K562 (cell line): ENCODE data around the gene SEC14L1. TPM values are rescaled to one million over a fixed set of nuclear protein-coding genes. Genes with fewer than 3 reads are reported as not detected.
"Not testable (repeated sequence)": the region's sequence is repeated elsewhere in the genome, so short reads cannot be mapped to it uniquely, and the experiment has no call there.

Experiments
- ATAC-seq: fragments of 200-7000 bp; cut with Tn5 transposase; 3 replicates; pipeline ENCODE4 v1.9.1; 2020; ENCODE audit warnings: moderate library complexity
- BruUV-seq: library from RNA; stranded (reverse); fragments of 400-500 nt; replicated peaks from 2 replicates; lab custom pipeline; 2021; lab: Mats Ljungman, UMichigan
- CTCF ChIA-PET: fragments of 300-600 bp; formaldehyde crosslinking; extraction: SDS; loops from one replicate; lab custom pipeline; 2021; ENCODE audit warnings: low intra/inter-chr PET ratio; lab: Yijun Ruan, JAX
- POLR2A ChIA-PET: fragments of 300-600, 350-650 bp; sonication (Branson Sonifier 250); formaldehyde crosslinking; extraction: SDS; loops from one replicate; lab custom pipeline; 2021; ENCODE audit warnings: antibody characterized with exemption, inconsistent platforms; lab: Yijun Ruan, JAX
- DNase-seq, 4 experiments: peaks; one replicate each; pipeline versions ENCODE4 v3.0.0 to v3.0.0-alpha.2; 2011 to 2018; ENCODE audit warnings: low spot score in 3 of 4, mixed read lengths in 3 of 4; ENCODE audit errors: extremely low read depth in 1 of 4
- FAIRE-seq: peaks from 2 replicates; lab custom pipeline; 2011; peaks lifted over from hg19 to GRCh38; lab: Jason Lieb, UNC
- H2AFZ ChIP-seq: 2 replicates; pipeline ENCODE4 v1.6.0; 2011; ENCODE audit warnings: low read depth, low read length, control low read depth, inconsistent platforms
- H3K27ac ChIP-seq: fragments of 200-600 bp; 3 replicates; pipeline ENCODE4 v1.8.0; 2011; ENCODE audit warnings: low read depth, mild to moderate bottlenecking, control low read depth, inconsistent platforms, low read length, moderate library complexity, mixed read lengths; ENCODE audit errors: extremely low read depth
- H3K27me3 ChIP-seq, 2 experiments: fragments of 300-600 bp in 1 of 2; 2 replicates in 1 of 2; 3 replicates in 1 of 2; pipeline versions ENCODE4 v1.6.0 to v1.8.0; 2011; ENCODE audit warnings: inconsistent platforms in 2 of 2, low read length in 2 of 2, mild to moderate bottlenecking in 1 of 2, mixed read lengths in 1 of 2, moderate library complexity in 1 of 2; ENCODE audit not compliant: control insufficient read depth in 2 of 2, insufficient read depth in 2 of 2
- H3K36me3 ChIP-seq: fragments of 300-600 bp; 3 replicates; pipeline ENCODE4 v1.8.0; 2011; ENCODE audit warnings: mild to moderate bottlenecking, low read length, inconsistent platforms; ENCODE audit not compliant: control insufficient read depth, insufficient read depth
- H3K4me1 ChIP-seq, 2 experiments: fragments of 200-600 bp in 1 of 2; replicated peaks in 1 of 2; 2 replicates in 1 of 2; 3 replicates in 1 of 2; pipeline versions ENCODE4 v1.5.1 to v1.8.0; 2011; ENCODE audit warnings: inconsistent platforms in 2 of 2, low read length in 2 of 2, mild to moderate bottlenecking in 1 of 2, mixed read lengths in 1 of 2, moderate library complexity in 1 of 2; ENCODE audit not compliant: control insufficient read depth in 2 of 2, insufficient read depth in 2 of 2
- H3K4me2 ChIP-seq: 2 replicates; pipeline ENCODE4 v1.6.1; 2011; ENCODE audit warnings: low read length, control low read depth, inconsistent platforms, mixed read lengths; ENCODE audit not compliant: insufficient read depth
- H3K4me3 ChIP-seq: fragments of 200-600 bp; sonication (generic), shearing (Covaris generic); 2 replicates; pipeline ENCODE4 v1.5.1; 2016; ENCODE audit warnings: control low read depth, inconsistent platforms
- H3K79me2 ChIP-seq: fragments of 200-600 bp; 3 replicates; pipeline ENCODE4 v1.8.0; 2011; ENCODE audit warnings: low read length, inconsistent platforms; ENCODE audit not compliant: control insufficient read depth, insufficient read depth
- H3K9ac ChIP-seq, 2 experiments: 2 replicates each; pipeline versions ENCODE4 v1.6.0 to v1.6.1; 2011; ENCODE audit warnings: low read depth in 2 of 2, low read length in 2 of 2, control low read depth in 1 of 2, inconsistent platforms in 1 of 2, mild to moderate bottlenecking in 1 of 2, mixed read lengths in 1 of 2; ENCODE audit not compliant: insufficient read depth in 1 of 2
- H3K9me1 ChIP-seq: one replicate; pipeline ENCODE4 v1.6.0; 2011; ENCODE audit warnings: inconsistent platforms, mild to moderate bottlenecking, low read length, moderate library complexity; ENCODE audit not compliant: control insufficient read depth, insufficient read depth
- H3K9me3 ChIP-seq: replicated peaks from 2 replicates; pipeline ENCODE4 v1.5.1; 2011; ENCODE audit warnings: low read depth, low read length, inconsistent platforms; ENCODE audit not compliant: control insufficient read depth, insufficient read depth
- H4K20me1 ChIP-seq: replicated peaks from 2 replicates; pipeline ENCODE4 v1.6.1; 2011; ENCODE audit warnings: low read length, inconsistent platforms, mixed read lengths; ENCODE audit not compliant: control insufficient read depth, insufficient read depth
- HMBOX1 ChIP-seq: sonication (generic); IDR thresholded peaks from 2 replicates; pipeline ENCODE4 v1.6.1; 2016
- SP1 ChIP-seq: sonication (generic); formaldehyde crosslinking; IDR thresholded peaks from 2 replicates; pipeline ENCODE4 v1.8.1; 2022; ENCODE audit warnings: mild to moderate bottlenecking, missing genetic modification reagents
- ZNF146 ChIP-seq: IDR thresholded peaks from one replicate; pipeline ENCODE4 v1.6.1; 2018; ENCODE audit warnings: missing compliant biosample characterization; ENCODE audit not compliant: unreplicated experiment
- WGBS: fragments of 100-300 bp; shearing (Covaris generic); methylation state at CpG from one replicate; pipeline ENCODE4 v1.1.6; 2016; ENCODE audit warnings: low coverage, mixed read lengths; ENCODE audit not compliant: insufficient coverage; ENCODE audit errors: missing lambda C conversion rate; 5-methylcytosine and 5-hydroxymethylcytosine counted together
- in situ Hi-C: fragments of 300-500 bp; cut with MboI; formaldehyde crosslinking; loops from 4 replicates; pipeline ENCODE4 v1.15.0; 2018; ENCODE audit warnings: inconsistent platforms, mixed read lengths
- intact Hi-C: fragments of 100-400 bp; cut with micrococcal nuclease; formaldehyde crosslinking; loops from 2 replicates; pipeline ENCODE4 v1.14.2; 2022
- polyA plus RNA-seq, 8 experiments: library from polyadenylated mRNA; depleted of rRNA in 4 of 8; stranded (reverse) in 5 of 8; unstranded in 3 of 8; fragments of >200 nt; fragmentation: Nextera tagmentation in 2 of 8; fragmentation: Illumina TruSeq in 1 of 8; extraction: Ambion mirVana in 2 of 8; extraction: Trizol in 1 of 8; gene quantifications; 2 replicates each; pipeline versions ENCODE4 v1.2.1 to v1.2.3, GENCODE V29; 2011 to 2014; ENCODE audit warnings: inconsistent platforms in 1 of 8, missing spikeins in 1 of 8
- total RNA-seq, 7 experiments: library from RNA; depleted of rRNA in 6 of 7; stranded (reverse); fragments of >200 nt in 6 of 7; fragmentation: Illumina TruSeq in 2 of 7; extraction: Trizol in 2 of 7; gene quantifications; 2 replicates each; pipeline versions ENCODE4 v1.2.1 to v1.2.3, GENCODE V29; 2011 to 2021; ENCODE audit warnings: low replicate concordance in 1 of 7
- TF ChIP-seq, protein P1 (sequence below): IDR thresholded peaks from 2 replicates; pipeline ENCODE4 v1.6.1; 2011; ENCODE audit not compliant: insufficient read length; ENCODE audit errors: extremely low read depth

Gene SEC14L1
- total and polyA plus RNA-seq, 9 of the 15 experiments (the other 6 are each of a cell fraction or from before 2014, with no cell fraction given), result 3.1 to 39.7 (median 15.2) TPM

- TF ChIP-seq SP1 (CRISPR knock-in tag) (no peak), ZNF146 (CRISPR knock-in tag) (no peak), HMBOX1 (no peak)
- TF ChIP-seq, protein P1, sequence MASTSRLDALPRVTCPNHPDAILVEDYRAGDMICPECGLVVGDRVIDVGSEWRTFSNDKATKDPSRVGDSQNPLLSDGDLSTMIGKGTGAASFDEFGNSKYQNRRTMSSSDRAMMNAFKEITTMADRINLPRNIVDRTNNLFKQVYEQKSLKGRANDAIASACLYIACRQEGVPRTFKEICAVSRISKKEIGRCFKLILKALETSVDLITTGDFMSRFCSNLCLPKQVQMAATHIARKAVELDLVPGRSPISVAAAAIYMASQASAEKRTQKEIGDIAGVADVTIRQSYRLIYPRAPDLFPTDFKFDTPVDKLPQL, result no peak
- TF ChIP-seq, all 486 proteins: peak for 0
These were observed 10.4 kb downstream of the SEC14L1 start (continued) for GRCh38 chr17:77151186-77151585.

- CTCF ChIA-PET, H3K4me3 ChIP-seq, ATAC-seq, in situ Hi-C loops, H3K9me1 ChIP-seq, H2AFZ ChIP-seq, H3K27ac ChIP-seq, H3K4me1 ChIP-seq, H4K20me1 ChIP-seq, DNase-seq, H3K4me2 ChIP-seq, BruUV-seq, FAIRE-seq, H3K9me3 ChIP-seq, H3K27me3 ChIP-seq, H3K9ac ChIP-seq, intact Hi-C loops: not testable (repeated sequence)
- POLR2A ChIA-PET, result interaction anchor here (1.3 kb wide), 1 partner anchor 9 kb away, joined by 6 read pairs; no protein-coding TSS in a partner anchor
- H3K36me3 ChIP-seq, result peaks cover 36% of the 10 kb centered on the region; the same call in 2 of the 3 replicates
- peaks cover 38% of the 10 kb centered on the region for H3K79me2 ChIP-seq
- WGBS, result 84% methylated on average over 6 of the region's 6 CpGs
These were observed 11.3 kb downstream of the SEC14L1 start for GRCh38 chr17:77152056-77152455.
